ENCODE results near the gene TCEAL7.
"Not testable (repeated sequence)": the region's sequence is repeated elsewhere in the genome, so short reads cannot be mapped to it uniquely, and the experiment has no call there.

Gene TCEAL7, protein sequence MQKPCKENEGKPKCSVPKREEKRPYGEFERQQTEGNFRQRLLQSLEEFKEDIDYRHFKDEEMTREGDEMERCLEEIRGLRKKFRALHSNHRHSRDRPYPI

DNA sequence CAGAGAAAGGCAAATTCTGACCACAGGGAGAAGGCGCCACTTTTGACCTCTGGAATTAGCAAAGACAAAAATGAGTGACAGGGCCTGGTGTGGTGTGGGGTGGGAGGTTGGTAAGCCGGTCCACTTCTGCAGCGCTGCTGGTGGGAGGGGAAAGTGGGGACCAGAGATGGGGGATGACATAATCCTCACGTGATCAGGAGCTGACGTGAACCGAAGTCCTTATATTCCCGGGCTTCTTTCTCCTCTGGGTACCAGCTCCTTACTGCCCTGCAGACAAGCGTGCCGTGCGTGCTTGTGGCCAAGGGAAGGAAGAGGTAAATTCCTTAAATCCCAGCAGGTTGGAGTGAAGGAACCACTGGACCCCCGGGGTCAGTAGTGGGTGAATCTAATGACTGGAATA lies at the start of gene TCEAL7:
TSS of gene TCEAL7 (plus strand) at position 249 of the 400 bp plus-strand sequence. CDS start 1,165 bp downstream, outside the sequence.
- peak; percentile 44 for DNase-seq

DNA sequence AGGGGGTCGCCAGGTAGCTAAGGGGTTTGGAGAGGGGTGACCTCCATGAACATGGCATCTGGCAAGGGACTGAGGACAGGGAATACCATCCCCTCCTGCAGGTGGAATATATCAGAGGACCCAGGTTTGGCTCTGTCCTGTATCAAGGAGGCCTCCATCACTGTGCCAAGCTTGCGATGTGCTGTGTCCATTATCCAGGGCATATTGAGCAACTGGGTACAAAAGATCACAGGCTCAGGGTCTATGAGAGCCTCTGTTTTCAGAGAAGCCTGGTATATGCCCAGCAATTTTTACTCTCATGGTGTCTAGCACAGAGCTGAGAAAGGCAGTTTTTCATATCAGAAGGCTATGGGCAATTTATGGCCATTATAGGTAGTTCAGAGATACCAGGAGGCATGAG lies 36.9 kb upstream of the TCEAL7 start:
- no peak for DNase-seq

DNA sequence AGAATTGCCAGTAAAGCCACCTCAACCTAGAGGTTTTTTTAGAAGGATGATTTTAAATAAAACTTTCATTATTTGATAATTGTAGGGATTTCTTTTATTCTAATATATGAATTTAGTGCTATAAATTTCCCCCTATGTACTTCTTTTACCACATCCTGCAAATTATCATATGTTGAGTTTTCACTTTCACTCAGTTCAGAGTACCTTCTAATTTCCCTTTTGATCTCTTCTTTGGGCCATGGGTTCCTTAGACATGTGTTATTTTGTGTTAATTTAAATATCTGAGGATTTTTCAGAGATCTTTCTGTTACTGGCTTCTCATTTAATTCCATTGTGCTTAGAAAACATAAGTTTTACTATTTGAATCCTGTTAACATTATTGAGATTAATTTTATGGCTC lies 25.3 kb upstream of the TCEAL7 start:
- DNase-seq, result no peak

DNA sequence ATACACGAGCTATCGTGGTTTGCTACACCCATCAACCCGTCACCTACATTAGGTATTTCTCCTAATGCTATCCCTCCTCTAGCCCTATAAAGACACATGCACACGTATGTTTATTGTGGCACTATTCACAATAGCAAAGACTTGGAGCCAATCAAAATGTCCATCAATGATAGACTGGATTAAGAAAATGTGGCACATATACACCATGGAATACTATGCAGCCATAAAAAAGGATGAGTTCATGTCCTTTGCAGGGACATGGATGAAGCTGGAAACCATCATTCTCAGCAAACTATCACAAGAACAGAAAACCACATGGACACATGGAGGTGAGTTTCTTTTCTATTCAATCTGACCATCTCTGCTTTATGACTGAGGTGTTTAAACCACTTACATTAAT lies 24.4 kb upstream of the TCEAL7 start:
- not testable (repeated sequence) for DNase-seq

DNA sequence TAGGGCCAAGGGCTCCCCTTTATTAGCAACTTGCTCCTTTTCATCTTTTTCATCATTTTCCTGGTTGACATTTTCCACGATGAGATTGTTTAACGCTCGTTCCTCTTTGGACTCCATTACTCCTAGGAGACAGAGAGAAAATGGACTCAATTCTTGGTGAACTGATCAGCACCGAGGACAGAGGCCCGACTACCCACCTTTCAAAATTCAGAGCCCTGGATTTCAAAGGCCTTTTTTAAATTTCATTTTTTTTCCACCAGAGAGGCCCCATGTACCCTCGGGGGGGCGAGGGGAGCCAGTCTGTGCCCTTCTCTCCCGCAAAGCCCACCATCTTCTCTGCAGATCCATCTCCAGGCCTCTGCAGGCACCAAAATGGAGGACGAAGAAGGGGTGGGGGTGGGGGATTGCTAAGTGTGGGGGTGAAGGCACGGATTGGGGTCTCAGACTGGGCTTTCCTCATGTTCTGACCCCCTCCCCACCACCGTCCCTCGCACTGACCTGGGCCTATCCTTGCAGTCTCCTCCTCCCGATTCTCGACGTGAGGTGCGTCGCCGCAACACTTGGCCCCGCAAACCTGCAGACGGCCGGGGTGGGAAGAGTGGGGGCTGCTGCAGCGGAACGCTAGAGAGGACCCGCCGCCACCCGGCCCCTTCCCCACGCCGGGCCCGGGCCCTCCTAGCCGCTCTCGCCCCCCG lies 20.0 kb upstream of the TCEAL7 start:
- no peak for DNase-seq

DNA sequence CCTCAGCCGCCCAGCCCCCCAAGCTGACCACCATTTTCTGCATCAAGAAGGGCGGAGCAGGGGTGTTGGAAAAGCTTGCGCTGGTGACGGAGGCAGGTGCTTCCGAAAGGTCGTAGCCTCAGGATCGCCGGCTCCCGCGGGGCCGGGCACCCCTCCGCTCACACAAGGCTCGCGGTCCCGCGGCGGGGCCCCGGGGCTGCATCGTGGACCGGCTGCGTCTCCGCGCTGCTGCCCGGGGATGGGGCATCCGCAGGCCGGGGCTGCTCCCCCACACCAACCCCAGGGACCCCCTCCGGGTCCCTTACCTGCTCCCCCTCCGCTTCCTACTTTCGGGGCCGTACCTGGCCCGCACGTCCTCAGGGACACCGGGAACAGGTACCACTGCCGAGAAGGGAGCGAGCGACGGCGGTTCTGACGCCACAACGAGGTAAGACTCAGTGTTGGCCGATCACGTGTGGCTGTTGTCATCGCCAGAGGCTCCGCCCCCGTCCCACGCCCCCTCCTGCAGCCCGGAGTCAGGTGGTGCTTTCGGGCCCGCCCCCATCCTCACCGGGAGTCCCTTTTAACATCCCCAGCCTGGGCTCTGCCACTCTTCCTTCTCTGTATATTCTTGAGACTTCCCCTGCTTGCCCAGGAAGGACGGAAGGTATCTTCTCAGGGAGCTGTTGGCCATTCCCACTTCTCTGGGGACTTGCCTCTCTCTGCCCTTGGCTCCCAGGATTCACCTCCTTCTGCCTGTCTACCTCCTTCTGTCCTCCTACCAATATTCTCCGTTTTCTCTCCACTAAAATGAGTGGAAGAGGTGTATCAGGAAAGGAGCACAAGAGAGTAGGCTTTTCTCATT lies 19.3 kb upstream of the TCEAL7 start, which contains the start of gene BEX2:
TSS of gene BEX2 (minus strand) at position 436 of the 844 bp plus-strand sequence. CDS start 1,014 bp downstream, outside the sequence.
- DNase-seq, result peak; percentile 10

DNA sequence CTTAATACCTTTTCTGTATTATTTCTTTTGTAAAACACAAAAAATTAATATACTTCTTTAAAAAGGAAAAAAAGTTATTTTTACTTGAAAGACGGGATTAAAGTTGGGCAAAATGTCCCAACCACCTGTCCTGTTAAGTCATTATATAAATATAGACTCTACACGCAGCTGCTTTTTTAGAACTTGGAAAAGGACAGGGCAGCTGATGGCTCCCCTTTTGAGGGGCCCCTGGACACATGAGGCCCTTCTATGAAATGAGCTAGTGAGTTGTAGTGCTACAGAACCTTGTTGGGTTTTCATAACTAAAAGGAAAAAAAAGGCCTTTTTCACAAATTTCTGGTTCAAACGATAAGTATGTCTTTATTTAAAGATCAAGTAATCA lies 18.6 kb upstream of the TCEAL7 start:
- no peak for DNase-seq

DNA sequence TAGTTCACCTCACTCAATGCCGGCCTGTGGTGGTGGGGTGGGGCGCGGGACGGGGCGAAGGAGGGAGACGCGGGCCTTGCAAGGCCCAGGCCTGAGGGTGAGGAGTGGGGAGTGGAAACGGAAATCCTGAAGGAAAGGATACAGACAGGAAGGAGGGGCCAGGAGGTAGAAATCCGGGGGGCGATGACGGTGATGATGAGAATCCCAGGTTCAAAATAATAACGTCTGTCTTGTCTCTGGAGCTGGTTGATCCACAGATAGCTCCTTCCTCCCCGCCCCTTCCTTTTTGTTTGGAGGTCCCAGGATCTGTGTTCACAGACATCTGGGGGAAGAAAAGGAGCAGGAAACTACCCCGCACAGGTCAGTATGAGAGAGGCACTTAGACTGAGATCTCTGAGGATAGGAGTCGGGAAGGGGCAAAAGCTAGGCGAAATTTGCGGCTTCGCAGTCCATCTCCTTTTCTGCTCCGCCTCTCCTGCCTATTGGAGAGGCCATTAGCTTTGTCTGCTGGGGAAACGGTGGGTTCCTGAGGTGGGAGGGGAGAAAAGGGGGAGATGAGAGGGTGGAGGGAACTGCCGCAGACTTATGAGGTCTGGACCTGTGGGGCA lies 746 bp downstream of the TCEAL7 start:
- peak; percentile 14 for DNase-seq

DNA sequence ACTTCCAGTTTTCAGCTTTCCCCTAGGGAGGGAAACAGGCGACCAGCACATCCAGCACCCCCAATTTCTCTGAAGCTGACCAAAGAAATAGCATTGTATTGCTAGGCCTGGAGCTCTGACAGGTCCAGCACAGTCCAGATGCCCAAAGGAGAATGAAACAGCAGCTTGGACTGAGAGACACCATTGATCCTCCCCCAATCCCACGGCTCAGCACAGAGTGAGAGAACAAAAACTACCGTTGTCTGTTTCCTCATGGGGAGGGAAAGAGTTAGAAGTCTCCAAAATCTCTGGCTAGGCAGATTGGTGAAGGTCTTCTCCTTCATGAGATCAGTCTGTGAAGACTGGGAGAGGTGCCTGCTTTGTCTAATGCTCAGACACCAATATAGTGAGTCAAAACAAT lies 8.6 kb downstream of the TCEAL7 start:
- DNase-seq, result no peak

DNA sequence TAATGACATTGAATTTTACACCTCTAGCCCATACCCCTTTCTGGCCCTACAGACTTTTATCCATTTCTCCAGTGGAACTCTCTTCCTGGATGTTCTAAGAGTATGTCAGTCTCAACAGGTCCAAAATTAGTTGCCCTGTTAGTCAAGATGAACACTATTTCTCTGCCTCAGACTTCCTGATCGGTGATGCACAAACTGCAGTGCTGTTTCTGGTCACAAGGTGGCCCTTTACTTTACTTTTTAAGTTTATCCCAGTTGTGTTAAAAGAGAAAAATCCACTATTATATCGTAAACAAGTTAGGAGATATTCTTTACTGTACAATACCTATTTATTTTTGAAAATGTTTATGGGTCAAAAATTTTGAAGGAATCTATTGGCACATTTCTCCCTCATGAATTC lies 13.1 kb downstream of the TCEAL7 start:
- DNase-seq, result peak; percentile 43

DNA sequence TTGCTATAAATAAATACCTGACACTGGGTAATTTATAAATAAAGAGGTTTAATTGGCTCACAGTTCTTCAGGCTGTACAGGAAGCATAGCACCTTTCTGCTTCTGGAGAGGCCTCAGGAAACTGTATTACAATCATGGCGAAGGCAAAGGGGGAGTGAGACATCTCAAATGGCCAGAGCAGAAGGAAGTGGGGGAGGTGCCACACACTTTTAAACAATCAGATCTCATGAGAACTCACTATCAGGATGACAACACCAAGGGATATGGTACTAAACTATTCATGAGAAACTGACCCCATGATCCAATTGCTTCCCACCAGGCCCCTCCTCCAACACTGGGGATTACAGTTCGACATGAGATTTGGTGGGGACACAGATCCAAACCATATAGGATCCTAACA lies 14.6 kb downstream of the TCEAL7 start:
- no peak for DNase-seq

DNA sequence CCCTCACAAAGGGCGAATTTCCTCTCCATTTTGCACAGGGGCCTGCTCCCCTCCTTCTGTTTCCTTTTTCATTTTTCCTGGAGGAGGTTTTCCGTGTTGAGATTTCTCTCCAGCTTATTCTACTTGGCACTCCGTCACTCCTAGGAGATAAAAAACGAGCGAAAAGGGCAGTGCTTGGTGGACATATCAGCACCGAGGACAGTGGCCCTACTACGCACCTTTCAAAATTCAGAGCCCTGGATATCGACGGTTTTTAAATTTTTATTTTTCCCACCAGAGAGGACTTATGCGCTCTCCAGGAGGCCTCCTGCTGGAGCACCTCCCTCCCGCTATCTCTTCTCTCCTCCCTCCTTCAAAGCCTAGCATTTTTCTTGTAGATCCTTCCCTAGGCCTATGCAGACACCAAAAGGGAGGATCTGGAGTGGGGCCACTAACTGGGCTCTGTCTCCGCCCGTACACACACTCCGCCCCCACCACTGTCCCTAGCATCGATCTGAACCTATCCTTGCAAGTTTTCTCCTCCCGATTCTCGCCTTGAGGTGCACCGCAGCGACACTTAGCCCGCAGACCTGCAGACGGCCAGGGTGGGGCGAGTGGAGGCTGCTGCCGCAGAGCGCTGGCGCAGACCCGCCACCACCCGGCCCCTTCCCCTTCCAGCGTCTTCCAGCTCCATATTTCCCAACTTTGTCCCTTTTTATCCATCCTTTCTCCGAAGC lies 17.8 kb downstream of the TCEAL7 start:
- DNase-seq, result no peak

DNA sequence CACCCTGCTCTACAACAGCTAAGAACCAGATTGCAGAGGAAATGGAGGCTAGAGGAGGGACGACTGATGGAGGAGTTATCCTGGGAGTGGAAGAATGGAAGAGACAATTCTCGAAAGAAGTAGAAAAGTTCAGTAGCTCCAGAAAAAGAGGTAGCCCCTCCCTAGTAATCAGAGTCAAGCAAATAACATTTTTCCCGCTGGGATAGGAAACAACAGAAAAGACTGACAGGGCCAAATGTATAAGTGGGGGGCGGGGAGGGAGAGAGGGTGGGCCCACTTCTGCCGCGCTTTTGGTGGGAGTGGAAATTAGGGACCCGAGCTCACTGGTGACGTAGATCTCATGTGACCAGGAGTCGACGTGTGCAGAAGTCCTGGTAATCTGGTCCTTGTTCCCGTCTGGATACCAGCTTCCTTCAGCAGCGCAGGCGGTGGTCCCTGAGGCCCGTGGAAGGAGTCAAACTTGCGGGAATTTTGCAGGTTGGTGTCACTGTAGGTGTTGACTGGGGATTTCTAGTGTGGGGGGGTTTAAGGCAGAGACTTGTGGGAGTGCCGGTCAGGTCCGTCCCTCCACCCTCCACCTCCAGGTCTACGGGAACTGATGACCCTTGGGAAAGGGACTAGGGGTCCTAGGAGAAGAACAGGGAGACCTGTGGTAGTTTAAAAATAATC lies 26.2 kb downstream of the TCEAL7 start, which contains the start of gene TCEAL9:
TSS of gene TCEAL9 (plus strand) at position 377 of the 669 bp plus-strand sequence. CDS start 1,179 bp downstream, outside the sequence.
- peak; percentile 79 for DNase-seq

DNA sequence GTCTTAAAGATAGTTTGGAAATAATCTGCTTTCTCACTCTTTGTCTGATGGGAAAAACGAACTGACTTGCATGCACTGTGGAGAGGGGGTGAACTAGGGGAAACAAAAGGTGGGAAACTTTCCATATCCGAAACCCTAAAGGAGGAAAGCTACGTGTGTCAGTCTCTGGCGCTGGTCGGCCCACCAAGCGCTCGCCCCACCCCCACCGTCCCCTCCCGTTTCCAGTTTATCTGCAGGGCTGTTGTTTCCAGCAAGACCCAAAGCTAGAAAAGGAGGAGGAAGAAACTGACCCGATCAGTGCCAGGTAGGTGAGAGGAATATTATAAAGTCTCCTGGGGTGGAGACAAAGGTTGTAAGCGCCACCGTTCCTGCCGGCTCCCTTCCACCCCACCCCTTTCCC lies 26.8 kb downstream of the TCEAL7 start:
- DNase-seq, result no peak

DNA sequence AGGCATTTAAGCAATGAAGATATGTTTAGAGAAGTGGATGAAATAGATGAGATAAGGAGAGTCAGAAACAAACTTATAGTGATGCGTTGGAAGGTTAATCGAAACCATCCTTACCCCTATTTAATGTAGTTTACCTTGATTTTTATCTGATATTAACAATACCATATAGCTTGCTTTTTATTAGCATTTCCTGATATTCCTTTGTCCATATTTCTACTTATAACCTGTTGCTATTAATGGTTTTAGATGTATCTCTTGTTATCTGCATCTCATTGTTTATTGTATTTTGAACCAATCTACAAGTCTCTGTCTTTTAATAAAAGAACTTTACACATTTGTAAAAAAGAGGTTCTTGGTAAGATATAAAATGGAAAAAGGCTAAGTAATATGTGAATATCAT lies 27.8 kb downstream of the TCEAL7 start:
- no peak for DNase-seq

DNA sequence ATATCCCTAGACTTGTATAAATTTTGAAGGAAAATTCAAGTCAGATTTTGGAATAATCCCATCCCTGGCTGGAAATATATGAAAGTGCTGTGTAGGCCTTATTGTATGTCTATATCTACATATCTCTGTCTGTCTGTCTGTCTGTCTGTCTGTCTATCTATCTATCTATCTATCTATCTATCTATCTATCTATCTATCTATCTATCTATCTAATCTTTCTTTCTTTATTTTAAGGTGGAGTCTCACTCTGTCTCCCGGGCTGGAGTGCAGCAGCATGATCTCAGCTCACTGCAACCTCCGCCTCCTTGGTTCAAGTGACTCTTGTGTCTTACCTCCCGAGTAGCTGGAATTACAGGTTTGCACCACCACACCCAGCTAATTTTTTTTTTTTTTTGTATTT lies 29.6 kb downstream of the TCEAL7 start:
- not testable (repeated sequence) for DNase-seq

DNA sequence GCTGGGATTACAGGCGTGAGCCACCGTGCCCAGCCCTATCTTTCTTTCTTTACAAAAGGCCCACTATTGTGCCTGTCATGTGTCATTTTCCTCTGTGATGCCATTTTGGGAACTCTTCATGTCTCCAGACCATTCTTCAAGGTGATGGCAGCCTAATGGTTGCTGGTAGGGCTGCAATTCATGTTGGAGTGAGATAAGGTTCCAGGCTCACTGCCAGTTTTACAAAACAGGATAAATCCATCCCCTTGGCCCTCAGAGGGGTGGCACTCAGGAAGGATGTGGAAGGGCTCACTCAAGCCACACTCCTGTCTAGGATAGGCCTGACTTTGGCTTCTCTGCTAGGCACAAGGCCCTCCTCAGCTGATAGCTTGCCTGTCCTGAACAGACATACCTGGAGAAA lies 30.1 kb downstream of the TCEAL7 start:
- DNase-seq, result no peak

DNA sequence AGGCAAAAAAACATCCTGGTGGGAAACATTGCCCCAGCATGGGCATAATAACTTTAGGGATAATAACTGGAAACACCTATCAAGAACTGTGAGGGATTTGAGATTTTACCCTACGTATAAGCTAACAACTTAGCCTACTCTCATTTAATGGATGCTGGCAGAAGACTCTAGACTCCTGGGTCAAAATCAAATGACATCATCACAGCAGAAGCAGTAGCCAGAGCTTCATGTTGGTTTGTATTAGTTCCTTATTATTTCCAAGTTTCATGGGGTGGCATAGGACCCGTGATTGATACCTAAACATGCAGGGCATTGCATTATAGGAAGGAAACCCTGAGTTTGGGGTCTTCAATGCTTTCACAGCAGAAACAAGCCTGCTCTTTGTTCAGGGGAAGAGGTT lies 30.9 kb downstream of the TCEAL7 start:
- DNase-seq, result no peak

DNA sequence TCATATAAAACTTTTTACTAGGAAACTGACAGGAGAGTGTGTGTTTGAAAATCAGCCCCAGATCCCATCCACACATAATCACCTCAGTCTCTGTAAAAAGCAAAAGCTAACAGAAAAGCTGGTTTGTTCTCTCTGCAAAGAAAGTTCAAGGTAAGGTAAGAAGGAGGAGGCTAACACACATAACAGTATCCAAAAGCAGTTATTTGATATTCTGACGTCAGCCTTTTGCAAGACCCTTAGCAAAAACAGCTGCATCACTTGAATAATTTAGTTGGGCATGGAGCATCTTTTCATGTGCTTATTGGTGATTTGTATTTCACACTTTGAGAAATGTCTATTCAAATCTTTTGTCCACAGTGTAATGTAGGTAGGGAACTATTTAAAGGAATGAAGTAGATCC lies 31.8 kb downstream of the TCEAL7 start:
- DNase-seq, result no peak

DNA sequence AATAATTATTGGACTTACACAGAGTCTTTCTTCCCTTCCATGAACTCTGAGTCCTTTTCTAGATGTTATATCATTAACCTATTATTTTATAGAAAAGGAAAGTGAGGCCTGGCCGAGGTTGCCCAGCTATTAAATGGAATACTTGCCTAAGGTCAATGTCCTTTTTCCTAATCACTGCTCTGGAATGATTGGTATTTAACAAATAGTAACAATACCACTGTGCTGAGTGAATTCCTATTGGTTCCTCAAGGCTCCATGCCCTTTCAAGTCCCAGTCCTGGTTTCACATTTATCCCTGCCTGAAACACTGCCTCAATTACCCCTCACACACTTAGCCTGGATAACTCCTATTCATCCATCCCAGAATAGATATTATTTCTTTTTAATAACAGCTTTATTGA lies 32.4 kb downstream of the TCEAL7 start:
- DNase-seq, result peak; percentile 33

DNA sequence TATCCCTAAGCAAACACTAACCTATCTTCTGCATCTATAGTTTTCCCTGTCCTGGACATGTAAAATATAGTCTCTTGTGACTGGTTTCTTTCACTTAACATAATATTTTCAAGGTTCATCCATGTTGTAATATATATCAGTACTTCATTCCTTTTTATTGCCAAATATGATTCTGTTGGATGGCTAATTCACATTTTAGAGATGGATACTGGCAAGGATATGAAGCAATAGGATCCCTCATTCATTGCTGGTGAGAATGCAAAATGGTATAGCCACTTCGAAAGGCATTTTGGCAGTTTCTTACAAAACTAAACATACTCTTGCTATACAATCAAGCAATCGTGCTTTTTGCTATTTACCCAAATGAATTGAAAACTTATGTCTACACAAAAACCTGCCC lies 33.0 kb downstream of the TCEAL7 start:
- DNase-seq, result no peak

DNA sequence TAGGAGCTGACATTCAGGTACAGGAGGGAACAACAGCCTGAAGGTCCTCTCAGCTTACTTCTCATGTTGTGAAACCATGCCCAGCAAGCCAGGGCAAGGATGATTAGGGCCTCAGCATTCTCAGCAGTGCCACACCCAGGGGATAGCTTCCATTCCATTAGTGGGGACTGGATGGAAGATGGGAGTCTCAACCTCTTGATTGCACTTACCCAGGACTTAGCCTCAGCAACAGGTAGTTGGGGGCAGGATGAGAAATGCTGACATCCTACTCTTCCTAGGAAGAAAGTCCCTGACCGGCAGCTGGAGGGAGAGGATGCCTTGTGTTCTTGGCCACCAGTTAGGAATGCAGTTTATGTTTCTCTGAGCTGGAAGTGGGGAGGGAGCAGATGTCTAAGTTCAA lies 37.5 kb downstream of the TCEAL7 start:
- DNase-seq, result no peak
